Suprapubic skin (tissue), 4 donors: ENCODE measurements around the gene CTNNA2.

Experiments used
- CTCF ChIP-seq, 2 donors: fragments of 200-600 bp in 1 of 2; fragments of 450-650 bp in 1 of 2; sonication (generic) in 1 of 2; IDR thresholded peaks; one replicate each; pipeline ENCODE4 v1.5.1; 2016 to 2019; ENCODE audit warnings: antibody characterized with exemption in 2 of 2, mild to moderate bottlenecking in 1 of 2, moderate library complexity in 1 of 2
- EP300 ChIP-seq: sonication (generic); formaldehyde crosslinking; IDR thresholded peaks from one replicate; pipeline ENCODE4 v1.6.1; 2017; ENCODE audit warnings: antibody characterized with exemption
- POLR2A ChIP-seq, 2 donors: fragments of 450-650 bp; IDR thresholded peaks; one replicate each; pipeline ENCODE4 v1.6.1; 2017; ENCODE audit warnings: antibody characterized with exemption in 2 of 2, mild to moderate bottlenecking in 2 of 2, moderate library complexity in 2 of 2
- POLR2AphosphoS5 ChIP-seq, 3 donors: sonication (generic); formaldehyde crosslinking; IDR thresholded peaks; one replicate each; pipeline ENCODE4 v1.6.1; 2017; ENCODE audit warnings: antibody characterized with exemption in 3 of 3

- TF ChIP-seq CTCF (IDR thresholded peaks at IDR 0.05) = no peak
- no peak for TF ChIP-seq POLR2A (IDR thresholded peaks at IDR 0.05)
- no peak for TF ChIP-seq POLR2AphosphoS5 (IDR thresholded peaks at IDR 0.05)
- TF ChIP-seq EP300 = no peak
Measured at GRCh38 chr2:79686884-79687283, 174.0 kb downstream of the CTNNA2 start.
